DND-41 (cell line): ENCODE data around the gene LRFN4.

Experiments used
- CTCF ChIP-seq: IDR thresholded peaks from 2 replicates; pipeline ENCODE4 v1.5.1; 2012; ENCODE audit warnings: borderline replicate concordance, low read length, moderate library complexity, mild to moderate bottlenecking; ENCODE audit not compliant: poor library complexity, severe bottlenecking; ENCODE audit errors: extremely low read depth
- EZH2 ChIP-seq: IDR thresholded peaks from 3 replicates; pipeline ENCODE4 v1.6.1; 2012; ENCODE audit warnings: borderline replicate concordance, low read depth, mild to moderate bottlenecking, moderate library complexity, low read length, inconsistent platforms; ENCODE audit not compliant: severe bottlenecking

DNA sequence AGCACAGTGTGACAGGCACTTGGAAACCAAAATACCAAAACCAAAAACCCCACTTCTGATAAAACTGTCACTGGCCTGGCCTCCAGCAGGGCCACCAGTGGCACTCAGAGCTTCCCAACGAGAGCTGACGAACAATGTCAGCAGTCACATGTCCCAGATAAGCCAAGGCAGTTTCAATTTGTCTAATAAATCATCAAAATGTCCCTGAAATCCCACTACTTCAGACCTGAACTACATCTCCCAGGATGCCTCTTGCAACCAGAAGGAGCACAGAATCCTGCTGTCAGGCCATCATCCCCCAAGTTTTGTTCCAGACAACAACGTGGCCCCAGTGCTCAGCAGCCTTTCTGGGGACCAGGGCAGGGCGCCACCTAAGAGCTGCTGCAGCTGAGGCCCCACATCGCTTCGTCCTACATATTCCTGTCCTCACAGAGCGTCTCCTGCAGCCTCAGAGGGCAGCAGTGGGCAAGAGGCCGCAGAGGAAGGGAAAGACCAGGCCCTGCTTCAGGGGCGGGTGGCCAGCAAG is 25.1 kb downstream of the LRFN4 start:
- TF ChIP-seq CTCF, result no peak
- TF ChIP-seq EZH2, result no peak
